Measurements from ENCODE around the gene PTPRT. TPM values are rescaled to one million over a fixed set of nuclear protein-coding genes. Genes with fewer than 3 reads are reported as not detected.

PTPRT gene
- total RNA-seq, 1 donor = 0.72 TPM

DNA sequence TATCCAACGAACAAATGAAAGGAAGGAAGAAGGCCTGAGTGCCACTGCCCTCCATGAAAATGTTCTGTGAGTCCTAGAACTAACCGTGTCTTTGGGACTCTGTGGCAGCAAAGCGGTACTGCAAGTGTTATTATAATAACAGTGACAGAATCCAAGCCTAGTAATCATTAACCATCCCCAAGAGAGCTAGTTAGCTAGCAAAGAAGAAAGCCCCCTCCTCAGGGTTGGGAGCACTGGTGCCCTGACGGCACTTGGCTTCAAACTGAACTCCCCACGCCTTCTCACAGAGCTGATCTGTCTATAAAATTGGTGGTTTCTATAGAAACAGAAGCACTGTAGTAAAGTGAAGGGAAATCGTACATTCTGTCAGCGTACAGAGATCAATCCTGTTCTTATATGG, 239.8 kb downstream of the PTPRT start:
- no peak overlapping the region for H3K4me3 ChIP-seq (ENCODE audit: low read depth, low read length)
- DNase-seq (ENCODE audit: low read depth) = no peak
- TF ChIP-seq, protein P1, sequence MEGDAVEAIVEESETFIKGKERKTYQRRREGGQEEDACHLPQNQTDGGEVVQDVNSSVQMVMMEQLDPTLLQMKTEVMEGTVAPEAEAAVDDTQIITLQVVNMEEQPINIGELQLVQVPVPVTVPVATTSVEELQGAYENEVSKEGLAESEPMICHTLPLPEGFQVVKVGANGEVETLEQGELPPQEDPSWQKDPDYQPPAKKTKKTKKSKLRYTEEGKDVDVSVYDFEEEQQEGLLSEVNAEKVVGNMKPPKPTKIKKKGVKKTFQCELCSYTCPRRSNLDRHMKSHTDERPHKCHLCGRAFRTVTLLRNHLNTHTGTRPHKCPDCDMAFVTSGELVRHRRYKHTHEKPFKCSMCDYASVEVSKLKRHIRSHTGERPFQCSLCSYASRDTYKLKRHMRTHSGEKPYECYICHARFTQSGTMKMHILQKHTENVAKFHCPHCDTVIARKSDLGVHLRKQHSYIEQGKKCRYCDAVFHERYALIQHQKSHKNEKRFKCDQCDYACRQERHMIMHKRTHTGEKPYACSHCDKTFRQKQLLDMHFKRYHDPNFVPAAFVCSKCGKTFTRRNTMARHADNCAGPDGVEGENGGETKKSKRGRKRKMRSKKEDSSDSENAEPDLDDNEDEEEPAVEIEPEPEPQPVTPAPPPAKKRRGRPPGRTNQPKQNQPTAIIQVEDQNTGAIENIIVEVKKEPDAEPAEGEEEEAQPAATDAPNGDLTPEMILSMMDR (IDR thresholded peaks at IDR 0.05; ENCODE audit: insufficient read depth, low read length) = no peak

DNA sequence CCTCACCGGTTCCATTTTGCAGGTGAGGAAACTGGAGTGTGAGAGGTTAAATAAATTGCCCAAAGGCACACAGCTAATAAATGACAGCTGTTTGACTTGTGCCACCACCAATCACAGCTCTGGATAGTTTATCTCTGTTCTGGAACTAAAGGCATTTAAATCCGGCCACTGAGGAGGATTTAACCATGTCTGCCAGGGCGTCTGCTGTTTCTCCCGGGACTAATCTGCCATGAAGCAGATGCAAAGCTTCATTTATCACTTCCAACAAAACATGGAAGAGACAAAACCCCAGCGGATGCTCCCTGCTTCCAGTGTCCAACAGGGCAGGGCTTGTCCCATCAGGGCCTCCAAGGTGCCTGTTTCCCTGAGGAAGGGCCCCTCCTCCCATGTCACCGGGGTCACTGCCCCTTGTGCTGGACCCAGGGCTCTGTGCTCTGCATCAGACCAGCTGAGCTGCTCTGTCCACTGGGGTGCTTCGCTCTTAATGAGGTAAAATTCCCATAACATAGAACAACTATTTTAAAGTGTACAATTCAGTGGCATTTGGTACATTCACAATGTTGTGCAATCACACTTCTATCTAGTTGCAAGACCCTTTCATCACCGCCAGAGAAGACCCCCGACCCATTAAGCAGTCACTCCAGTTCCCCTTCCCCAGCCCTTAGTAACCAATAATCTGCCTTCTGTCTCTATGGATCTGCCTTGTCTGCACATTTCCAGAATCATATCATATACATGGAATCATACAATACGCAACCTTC, 244.3 kb downstream of the PTPRT start:
- H3K4me3 ChIP-seq (ENCODE audit: low read depth, low read length) = no peak overlapping the region
- no peak for DNase-seq (ENCODE audit: low read depth)
- TF ChIP-seq, protein P1 (IDR thresholded peaks at IDR 0.05; ENCODE audit: insufficient read depth, low read length) = no peak

DNA sequence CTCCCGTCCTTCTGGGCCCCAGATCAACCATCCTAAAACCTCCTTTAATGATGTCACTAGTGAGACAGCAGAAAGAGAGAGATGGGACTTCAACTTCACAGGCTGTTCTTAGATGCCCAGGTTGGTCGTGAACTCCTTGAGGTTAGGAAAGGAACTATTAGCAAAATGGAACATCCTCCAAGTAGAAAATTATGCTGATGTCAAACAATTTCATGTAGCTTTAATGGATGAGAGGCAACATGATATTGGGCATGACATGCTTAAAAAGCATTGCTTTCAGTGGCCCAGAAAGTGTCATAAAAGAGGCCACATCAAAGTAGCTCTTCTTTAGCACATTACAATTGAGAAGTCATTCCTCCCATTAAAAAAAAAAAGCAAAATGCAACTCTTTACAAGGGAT, 248.1 kb downstream of the PTPRT start:
- DNase-seq (ENCODE audit: low read depth) = no peak
- TF ChIP-seq, protein P1 (IDR thresholded peaks at IDR 0.05; ENCODE audit: insufficient read depth, low read length) = no peak

DNA sequence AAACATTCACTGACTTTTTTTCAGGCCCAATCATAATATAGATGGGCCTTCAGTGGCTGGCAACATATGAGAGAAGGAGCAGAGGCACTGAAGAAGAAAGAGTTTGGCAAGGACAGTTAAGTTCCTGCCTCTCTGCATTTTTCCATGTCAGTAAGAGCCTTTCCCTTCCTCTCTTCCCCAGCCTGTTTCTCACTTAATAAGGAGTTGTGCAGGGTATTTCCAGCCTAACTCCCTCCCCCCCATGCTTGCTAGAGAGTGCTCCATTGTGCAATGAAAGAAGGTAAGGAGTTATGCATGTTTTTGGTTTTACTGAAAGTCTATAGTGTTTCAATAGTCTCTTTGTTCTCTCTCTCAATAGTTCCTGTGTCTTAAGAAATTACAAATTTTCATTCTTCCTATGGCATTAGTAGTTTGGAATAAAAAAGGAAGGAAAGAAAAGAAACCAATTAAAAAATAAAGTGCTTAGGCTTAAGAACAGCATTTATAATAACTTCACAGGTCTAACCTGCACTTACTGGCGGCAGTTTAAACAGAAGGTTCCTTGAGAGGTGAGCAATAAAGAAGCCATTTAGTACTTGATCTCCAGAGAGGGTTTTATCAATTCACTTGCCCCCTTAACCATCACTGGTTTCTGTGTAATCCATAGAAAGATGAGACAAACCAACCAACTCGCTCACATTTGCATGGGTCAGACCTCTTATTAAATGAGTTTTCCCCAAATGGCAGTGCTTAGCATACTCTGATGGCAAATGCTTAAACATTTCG, 251.1 kb downstream of the PTPRT start:
- TF ChIP-seq, protein P1 (IDR thresholded peaks at IDR 0.05; ENCODE audit: insufficient read depth, low read length) = no peak
- no peak for DNase-seq (ENCODE audit: low read depth)
- H3K4me3 ChIP-seq (ENCODE audit: low read depth, low read length) = no peak overlapping the region

More for the DNA sequence above, 248.1 kb downstream of the PTPRT start:
- H3K4me3 ChIP-seq (ENCODE audit: low read depth, low read length) = no peak overlapping the region

DNA sequence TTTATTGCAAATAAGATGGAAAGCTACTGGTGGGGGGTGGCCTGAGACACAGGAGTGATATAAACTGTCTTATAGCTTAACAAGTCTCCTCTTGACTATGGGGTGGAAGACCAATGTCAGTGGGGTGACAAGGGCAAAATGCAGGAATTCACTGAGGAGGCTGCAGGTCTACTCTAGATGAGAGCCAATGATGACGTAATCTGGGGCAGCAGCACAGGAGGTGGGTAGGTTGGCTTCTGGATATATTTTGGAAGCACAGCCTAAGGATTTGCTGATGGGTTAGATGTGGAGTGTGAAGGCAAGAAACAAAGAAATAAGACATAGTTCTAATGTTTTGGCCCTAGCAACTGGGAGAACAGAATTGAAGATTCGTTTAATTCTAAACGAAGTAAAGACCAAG, 253.2 kb downstream of the PTPRT start:
- H3K4me3 ChIP-seq (ENCODE audit: low read depth, low read length) = no peak overlapping the region
- no peak for DNase-seq (ENCODE audit: low read depth)
- TF ChIP-seq, protein P1 (IDR thresholded peaks at IDR 0.05; ENCODE audit: insufficient read depth, low read length) = no peak

DNA sequence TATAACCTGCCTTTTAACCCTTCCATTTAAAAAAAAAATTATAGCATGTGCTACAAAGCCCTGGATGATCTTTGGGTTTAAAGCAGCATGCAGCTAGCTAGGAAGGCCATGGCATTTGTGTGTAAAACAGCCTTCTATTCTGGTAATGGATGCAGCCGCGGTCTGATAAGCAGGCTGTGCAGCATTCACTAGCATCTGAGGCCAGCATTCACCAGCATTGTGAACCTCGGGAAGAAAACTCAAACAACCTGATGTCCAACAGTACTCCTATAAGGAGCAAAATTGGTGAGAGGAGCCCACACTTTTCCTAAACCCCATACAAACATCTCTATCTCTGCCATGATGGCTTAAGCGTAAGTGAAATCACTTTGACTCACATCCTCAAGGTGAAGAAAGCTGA, 265.5 kb downstream of the PTPRT start:
- no peak for DNase-seq (ENCODE audit: low read depth)
- H3K4me3 ChIP-seq (ENCODE audit: low read depth, low read length) = no peak overlapping the region
- TF ChIP-seq, protein P1 (IDR thresholded peaks at IDR 0.05; ENCODE audit: insufficient read depth, low read length) = no peak
